B cell (primary cell): ENCODE measurements around the gene TMOD1. TPM values are rescaled to one million over a fixed set of nuclear protein-coding genes. Genes with fewer than 3 reads are reported as not detected.

Experiments
- ATAC-seq: fragments of 200-7000 bp; cut with Tn5 transposase; one replicate; pipeline ENCODE4 v1.10.0; 2021; ENCODE audit warnings: low read depth, mild to moderate bottlenecking, moderate number of reproducible peaks, moderate library complexity
- CTCF ChIA-PET: fragments of 350-600 bp; sonication (Branson Sonifier 250); formaldehyde crosslinking; loops from one replicate; lab custom pipeline; 2021; ENCODE audit warnings: antibody characterized with exemption, inconsistent platforms; lab: Charles Lee
- POLR2A ChIA-PET: fragments of 350-600 bp; sonication (Branson Sonifier 250); formaldehyde crosslinking; loops from one replicate; lab custom pipeline; 2021; ENCODE audit warnings: antibody characterized with exemption; lab: Charles Lee
- DNase-seq: peaks from one replicate; pipeline ENCODE4 v3.0.0; 2013
- H2AFZ ChIP-seq: 2 replicates; pipeline ENCODE4 v1.6.1; 2012; ENCODE audit warnings: mild to moderate bottlenecking, low read depth, low read length; ENCODE audit not compliant: insufficient read depth, poor library complexity, severe bottlenecking
- H3K27ac ChIP-seq, 2 donors: 1 replicate in 1 of 2; 2 replicates in 1 of 2; pipeline ENCODE4 v1.5.1; 2012 to 2013; ENCODE audit warnings: low read length in 2 of 2, mild to moderate bottlenecking in 2 of 2, moderate library complexity in 1 of 2
- H3K27me3 ChIP-seq, 4 experiments: fragments of 200-600 bp in 1 of 4; sonication (generic) in 1 of 4; replicated peaks in 1 of 4; 1 replicate in 2 of 4; 2 replicates in 2 of 4; pipeline versions ENCODE4 v1.6.1 to v1.7.0; 2013 to 2016; ENCODE audit warnings: low read length in 3 of 4, mild to moderate bottlenecking in 2 of 4, mixed read lengths in 1 of 4, moderate library complexity in 1 of 4; ENCODE audit not compliant: insufficient read depth in 4 of 4, control insufficient read depth in 3 of 4; ENCODE audit errors: control extremely low read depth in 1 of 4
- H3K36me3 ChIP-seq, 2 experiments: replicated peaks in 1 of 2; 1 replicate in 1 of 2; 2 replicates in 1 of 2; pipeline versions ENCODE4 v1.6.1 to v1.7.1; 2013; ENCODE audit warnings: low read length in 1 of 2; ENCODE audit not compliant: insufficient read depth in 2 of 2, control insufficient read depth in 1 of 2; ENCODE audit errors: control extremely low read depth in 1 of 2, extremely low read depth in 1 of 2
- H3K4me1 ChIP-seq, 2 donors: fragments of 200-600 bp in 1 of 2; sonication (generic) in 1 of 2; 1 replicate in 1 of 2; 2 replicates in 1 of 2; pipeline versions ENCODE4 v1.5.1 to v1.6.1; 2013 to 2017; ENCODE audit warnings: low read length in 2 of 2; ENCODE audit not compliant: control insufficient read depth in 2 of 2, insufficient read depth in 2 of 2
- H3K4me2 ChIP-seq: replicated peaks from 2 replicates; pipeline ENCODE3; 2012; ENCODE audit warnings: mild to moderate bottlenecking, low read depth, low read length; ENCODE audit not compliant: poor library complexity, severe bottlenecking
- H3K4me3 ChIP-seq, 5 experiments: fragments of 200-600 bp in 1 of 5; sonication (generic) in 1 of 5; 1 replicate in 3 of 5; 2 replicates in 2 of 5; pipeline versions ENCODE4 v1.5.1 to v1.7.0; 2011 to 2016; ENCODE audit warnings: low read length in 4 of 5, mild to moderate bottlenecking in 4 of 5, low read depth in 2 of 5, control low read depth in 1 of 5, moderate library complexity in 1 of 5; ENCODE audit not compliant: insufficient read depth in 1 of 5; ENCODE audit errors: control extremely low read depth in 1 of 5, extremely low read depth in 1 of 5
- H3K79me2 ChIP-seq: fragments of 200-600 bp; sonication (generic); one replicate; pipeline ENCODE4 v1.6.0; 2016; ENCODE audit warnings: low read length; ENCODE audit not compliant: control insufficient read depth, insufficient read depth
- H3K9ac ChIP-seq: fragments of 200-600 bp; sonication (generic); 2 replicates; pipeline ENCODE4 v1.6.1; 2017; ENCODE audit warnings: mild to moderate bottlenecking, low read length, moderate library complexity
- H3K9me3 ChIP-seq, 3 donors: one replicate each; pipeline versions ENCODE4 v1.6.1 to v1.7.1; 2013; ENCODE audit warnings: low read length in 2 of 3; ENCODE audit not compliant: control insufficient read depth in 2 of 3, insufficient read depth in 1 of 3; ENCODE audit errors: control extremely low read depth in 1 of 3
- H4K20me1 ChIP-seq: 2 replicates; pipeline ENCODE4 v1.6.0; 2012; ENCODE audit warnings: mild to moderate bottlenecking, low read length; ENCODE audit not compliant: insufficient read depth, control insufficient read depth, poor library complexity, severe bottlenecking
- H3K27ac Mint-ChIP-seq: one replicate; pipeline ENCODE4 v1.8.0; 2021; ENCODE audit warnings: mixed read lengths
- H3K27me3 Mint-ChIP-seq: one replicate; pipeline ENCODE4 v1.8.0; 2021; ENCODE audit warnings: mixed read lengths
- H3K4me1 Mint-ChIP-seq: one replicate; pipeline ENCODE4 v1.8.0; 2021; ENCODE audit warnings: mixed read lengths
- H3K4me3 Mint-ChIP-seq: one replicate; pipeline ENCODE4 v1.8.0; 2021; ENCODE audit warnings: mixed read lengths
- H3K9me3 Mint-ChIP-seq: one replicate; pipeline ENCODE4 v1.8.0; 2022; ENCODE audit warnings: mixed read lengths; ENCODE audit not compliant: insufficient read depth
- CTCF ChIP-seq: fragments of 200-600 bp; IDR thresholded peaks from one replicate; pipeline ENCODE4 v1.8.0; 2022; ENCODE audit warnings: antibody characterized with exemption, mild to moderate bottlenecking
- EZH2 ChIP-seq: IDR thresholded peaks from 2 replicates; pipeline ENCODE4 v1.6.1; 2012; ENCODE audit warnings: borderline replicate concordance, low read depth, mild to moderate bottlenecking, moderate library complexity, low read length; ENCODE audit not compliant: insufficient read depth, poor library complexity, severe bottlenecking
- WGBS: methylation state at CpG from one replicate; pipeline ENCODE4 v1.1.5; 2013; ENCODE audit warnings: missing lambda C conversion rate; ENCODE audit not compliant: insufficient coverage; 5-methylcytosine and 5-hydroxymethylcytosine counted together
- intact Hi-C: fragments of 100-400 bp; cut with micrococcal nuclease; formaldehyde crosslinking; loops from one replicate; pipeline ENCODE4 v1.10.0; 2022
- polyA plus RNA-seq: library from polyadenylated mRNA; depleted of rRNA; stranded (reverse); fragments of >200 nt; gene quantifications from 2 replicates; pipeline ENCODE4 v1.2.3, GENCODE V29; 2012
- total RNA-seq, 2 donors: library from RNA; stranded (reverse); fragments of 120-200 nt in 1 of 2; gene quantifications; 1 replicate in 1 of 2; 2 replicates in 1 of 2; pipeline versions ENCODE4 v1.2.3 to v1.2.4, GENCODE V29; 2013 to 2022

TMOD1 gene
- total and polyA plus RNA-seq, 2 donors (not counting 1 experiment from before 2014, with no cell fraction given), result 0.30 to 2.5 TPM

GRCh38 chr9:97507428-97507984 lies 6.0 kb downstream of the TMOD1 start:
- Mint-ChIP-seq H3K27ac (no peak overlapping the region), H3K9me3 (no peaks in the 10 kb centered on the region), H3K27me3 (peaks cover 28% of the 10 kb centered on the region), H3K4me1 (peaks cover 20% of the 10 kb centered on the region), H3K4me3 (no peak overlapping the region)
- H3K4me2 ChIP-seq, result no peak overlapping the region
- H2AFZ ChIP-seq, result no peak overlapping the region
- no peak overlapping the region for H3K27ac ChIP-seq
- POLR2A ChIA-PET, result no interaction called here
- peaks cover 0 to 33% (median 19%) of the 10 kb centered on the region in 4 experiments for H3K27me3 ChIP-seq
- no peaks in the 10 kb centered on the region for H3K79me2 ChIP-seq
- intact Hi-C loops, result no loop called here
- no peaks in the 10 kb centered on the region for H3K36me3 ChIP-seq
- WGBS, result 96% methylated on average over 4 of the region's 5 CpGs
- ATAC-seq (no peak), DNase-seq (no peak)
- no peaks in the 10 kb centered on the region for H4K20me1 ChIP-seq
- TF ChIP-seq CTCF (no peak), EZH2 (no peak)
- CTCF ChIA-PET, result no interaction called here
- no peaks in the 10 kb centered on the region for H3K9me3 ChIP-seq
- H3K4me3 ChIP-seq, result no peak overlapping the region
- H3K9ac ChIP-seq, result no peak overlapping the region
- H3K4me1 ChIP-seq, result peaks cover 6 to 7% of the 10 kb centered on the region in 2 donors

GRCh38 chr9:97508852-97509251 lies 7.4 kb downstream of the TMOD1 start:
- intact Hi-C loops, result no loop called here
- Histone ChIP-seq H3K79me2 (no peaks in the 10 kb centered on the region), H3K27ac (no peak overlapping the region)

More at GRCh38 chr9:97508852-97509251, 7.4 kb downstream of the TMOD1 start:
- no peaks in the 10 kb centered on the region for H4K20me1 ChIP-seq
- ATAC-seq (no peak), DNase-seq (no peak)
- H3K9me3 Mint-ChIP-seq, result no peaks in the 10 kb centered on the region
- H3K27me3 ChIP-seq, result peaks cover 0 to 19% (median 9%) of the 10 kb centered on the region in 4 experiments
- peaks cover 11% of the 10 kb centered on the region for H3K4me1 Mint-ChIP-seq
- no peaks in the 10 kb centered on the region for H3K36me3 ChIP-seq
- no peak overlapping the region for H3K9ac ChIP-seq
- H3K4me3 ChIP-seq, result no peak overlapping the region
- no peak overlapping the region for H3K4me3 Mint-ChIP-seq
- H3K4me1 ChIP-seq, result no peaks in the 10 kb centered on the region
- ChIA-PET CTCF (no interaction called here), POLR2A (no interaction called here)
- no peak for TF ChIP-seq CTCF
- no peak overlapping the region for H3K27ac Mint-ChIP-seq
- peaks cover 15% of the 10 kb centered on the region for H3K27me3 Mint-ChIP-seq
- H3K4me2 ChIP-seq, result no peak overlapping the region
- no peak overlapping the region for H2AFZ ChIP-seq
- 100% methylated on average over 2 of the region's 4 CpGs for WGBS
- no peaks in the 10 kb centered on the region for H3K9me3 ChIP-seq
